ENCODE measurements around the gene PHYHD1. TPM values are rescaled to one million over a fixed set of nuclear protein-coding genes. Genes with fewer than 3 reads are reported as not detected.
A peak's percentile ranks its signal among the peaks of the same experiment; 100 is the strongest.
"Not testable (repeated sequence)": the region's sequence is repeated elsewhere in the genome, so short reads cannot be mapped to it uniquely, and the experiment has no call there.

The PHYHD1 gene
- total RNA-seq, 1 experiment from 2014 or later, result not detected

DNA sequence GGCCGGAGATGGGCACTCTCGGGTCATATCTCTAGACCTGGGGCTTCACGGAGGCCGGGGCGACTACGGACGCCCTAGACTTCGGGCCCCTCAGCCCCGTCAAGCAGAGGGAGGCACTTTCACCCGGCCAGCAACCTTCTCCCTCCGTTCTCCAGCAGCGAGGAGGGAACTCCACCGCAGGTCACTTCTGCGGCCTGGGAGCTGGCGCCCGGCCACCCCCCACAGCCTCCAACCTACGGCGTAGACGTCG lies 26.4 kb downstream of the PHYHD1 start:
- BruUV-seq (replicated peaks), result no TSS peak
- ChIA-PET CTCF (no interaction called here), POLR2A (no interaction called here)
- no peak for DNase-seq (ENCODE audit: low read depth, low spot score)
- Histone ChIP-seq H3K36me3 (ENCODE audit: control insufficient read depth, insufficient read depth, low read length) (no peaks in the 10 kb centered on the region), H3K9me3 (ENCODE audit: control insufficient read depth, insufficient read depth, low read depth, low read length) (no peaks in the 10 kb centered on the region), H3K27me3 (ENCODE audit: control insufficient read depth, insufficient read depth, low read length) (no peaks in the 10 kb centered on the region), H3K4me3 (ENCODE audit: low read depth in 2 of 2, low read length in 2 of 2) (peak overlapping the region; percentile 87 to 91), H3K27ac (ENCODE audit: low read length) (peak overlapping the region; percentile 82), H3K4me1 (ENCODE audit: control insufficient read depth, insufficient read depth, low read length) (peaks cover 3% of the 10 kb centered on the region)
- in situ Hi-C loops (cut with HindIII; ENCODE audit: low pct_unique_long_range_greater_than_20kb, low sequenced_read_pairs), result no loop called here
- no peak for TF ChIP-seq SIN3A (IDR thresholded peaks at IDR 0.05; ENCODE audit: borderline replicate concordance, insufficient read depth, low read depth, low read length)
- TF ChIP-seq, protein P1, sequence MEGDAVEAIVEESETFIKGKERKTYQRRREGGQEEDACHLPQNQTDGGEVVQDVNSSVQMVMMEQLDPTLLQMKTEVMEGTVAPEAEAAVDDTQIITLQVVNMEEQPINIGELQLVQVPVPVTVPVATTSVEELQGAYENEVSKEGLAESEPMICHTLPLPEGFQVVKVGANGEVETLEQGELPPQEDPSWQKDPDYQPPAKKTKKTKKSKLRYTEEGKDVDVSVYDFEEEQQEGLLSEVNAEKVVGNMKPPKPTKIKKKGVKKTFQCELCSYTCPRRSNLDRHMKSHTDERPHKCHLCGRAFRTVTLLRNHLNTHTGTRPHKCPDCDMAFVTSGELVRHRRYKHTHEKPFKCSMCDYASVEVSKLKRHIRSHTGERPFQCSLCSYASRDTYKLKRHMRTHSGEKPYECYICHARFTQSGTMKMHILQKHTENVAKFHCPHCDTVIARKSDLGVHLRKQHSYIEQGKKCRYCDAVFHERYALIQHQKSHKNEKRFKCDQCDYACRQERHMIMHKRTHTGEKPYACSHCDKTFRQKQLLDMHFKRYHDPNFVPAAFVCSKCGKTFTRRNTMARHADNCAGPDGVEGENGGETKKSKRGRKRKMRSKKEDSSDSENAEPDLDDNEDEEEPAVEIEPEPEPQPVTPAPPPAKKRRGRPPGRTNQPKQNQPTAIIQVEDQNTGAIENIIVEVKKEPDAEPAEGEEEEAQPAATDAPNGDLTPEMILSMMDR (IDR thresholded peaks at IDR 0.05), result no peak
- TF ChIP-seq, protein P2, sequence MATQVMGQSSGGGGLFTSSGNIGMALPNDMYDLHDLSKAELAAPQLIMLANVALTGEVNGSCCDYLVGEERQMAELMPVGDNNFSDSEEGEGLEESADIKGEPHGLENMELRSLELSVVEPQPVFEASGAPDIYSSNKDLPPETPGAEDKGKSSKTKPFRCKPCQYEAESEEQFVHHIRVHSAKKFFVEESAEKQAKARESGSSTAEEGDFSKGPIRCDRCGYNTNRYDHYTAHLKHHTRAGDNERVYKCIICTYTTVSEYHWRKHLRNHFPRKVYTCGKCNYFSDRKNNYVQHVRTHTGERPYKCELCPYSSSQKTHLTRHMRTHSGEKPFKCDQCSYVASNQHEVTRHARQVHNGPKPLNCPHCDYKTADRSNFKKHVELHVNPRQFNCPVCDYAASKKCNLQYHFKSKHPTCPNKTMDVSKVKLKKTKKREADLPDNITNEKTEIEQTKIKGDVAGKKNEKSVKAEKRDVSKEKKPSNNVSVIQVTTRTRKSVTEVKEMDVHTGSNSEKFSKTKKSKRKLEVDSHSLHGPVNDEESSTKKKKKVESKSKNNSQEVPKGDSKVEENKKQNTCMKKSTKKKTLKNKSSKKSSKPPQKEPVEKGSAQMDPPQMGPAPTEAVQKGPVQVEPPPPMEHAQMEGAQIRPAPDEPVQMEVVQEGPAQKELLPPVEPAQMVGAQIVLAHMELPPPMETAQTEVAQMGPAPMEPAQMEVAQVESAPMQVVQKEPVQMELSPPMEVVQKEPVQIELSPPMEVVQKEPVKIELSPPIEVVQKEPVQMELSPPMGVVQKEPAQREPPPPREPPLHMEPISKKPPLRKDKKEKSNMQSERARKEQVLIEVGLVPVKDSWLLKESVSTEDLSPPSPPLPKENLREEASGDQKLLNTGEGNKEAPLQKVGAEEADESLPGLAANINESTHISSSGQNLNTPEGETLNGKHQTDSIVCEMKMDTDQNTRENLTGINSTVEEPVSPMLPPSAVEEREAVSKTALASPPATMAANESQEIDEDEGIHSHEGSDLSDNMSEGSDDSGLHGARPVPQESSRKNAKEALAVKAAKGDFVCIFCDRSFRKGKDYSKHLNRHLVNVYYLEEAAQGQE (IDR thresholded peaks at IDR 0.05; ENCODE audit: insufficient read depth in 1 of 2, low read depth in 2 of 2, low read length in 1 of 2), result no peak
- TF ChIP-seq TCF7L2 (IDR thresholded peaks at IDR 0.05; ENCODE audit: low read depth, low read length), result no peak
- TF ChIP-seq POLR2AphosphoS5 (IDR thresholded peaks at IDR 0.05; ENCODE audit: low read depth, low read length), result no peak
- peak; percentile 65; the same call in 1 of the 2 replicates for ATAC-seq
- intact Hi-C loops (cut with micrococcal nuclease; ENCODE audit: unreplicated experiment), result no loop called here

DNA sequence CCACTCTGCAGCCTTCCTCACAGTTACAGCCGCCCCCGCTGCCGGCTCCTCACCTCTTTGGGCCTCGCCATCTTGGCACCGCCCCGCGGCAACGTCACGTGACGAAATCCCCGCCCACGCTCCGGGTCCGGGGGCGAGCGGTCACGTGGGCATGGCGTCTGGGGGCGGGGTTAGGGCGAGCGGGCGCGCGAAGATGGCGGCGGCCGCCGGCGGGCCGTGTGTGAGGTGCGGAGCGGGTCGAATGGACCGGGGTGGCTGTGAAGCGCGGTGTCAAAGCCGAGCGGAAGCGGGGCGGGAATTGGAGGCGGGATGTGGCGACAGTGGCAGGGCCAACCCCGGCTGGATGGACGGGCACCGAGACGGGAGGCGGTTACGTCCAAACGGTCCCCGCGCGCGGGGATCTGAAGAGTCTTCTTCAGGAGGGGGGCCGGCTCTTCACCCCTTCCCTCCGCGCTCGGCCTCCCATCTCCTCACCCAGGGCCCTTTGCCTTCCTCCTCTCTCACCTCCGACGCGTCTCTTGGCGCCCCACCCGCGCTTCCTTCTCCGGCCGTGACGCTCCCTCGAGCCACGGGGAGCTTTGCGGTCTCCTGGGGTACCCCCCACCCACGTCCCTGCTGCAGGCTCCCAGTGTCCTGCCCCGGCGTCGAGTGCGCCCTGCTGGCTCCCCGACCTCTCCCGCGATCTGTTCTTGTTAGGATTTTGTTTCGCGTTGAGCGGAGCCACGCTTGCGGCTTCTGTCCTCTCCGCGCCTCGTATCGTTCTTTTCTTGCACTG lies 26.9 kb downstream of the PHYHD1 start, which contains the start of the genes DOLK and NUP188:
DOLK (minus strand) TSS at position 77 of the 775 bp plus-strand sequence. CDS start 300 bp downstream, outside the sequence.
NUP188 (plus strand) TSS at position 173 of the 775 bp plus-strand sequence; CDS start at position 194, 21 bp downstream.
- Histone ChIP-seq H3K4me3 (ENCODE audit: low read depth in 2 of 2, low read length in 2 of 2) (peak within 1 kb of the TSS; percentile 87 to 91), H3K27ac (ENCODE audit: low read length) (peak within 1 kb of the TSS; percentile 82), H3K9me3 (ENCODE audit: control insufficient read depth, insufficient read depth, low read depth, low read length) (no peaks in the 10 kb centered on the region), H3K36me3 (ENCODE audit: control insufficient read depth, insufficient read depth, low read length) (no peaks in the 10 kb centered on the region), H3K27me3 (ENCODE audit: control insufficient read depth, insufficient read depth, low read length) (no peaks in the 10 kb centered on the region), H3K4me1 (ENCODE audit: control insufficient read depth, insufficient read depth, low read length) (peaks cover 3% of the 10 kb centered on the region)
- ChIA-PET POLR2A (interaction anchor here (0.7 kb wide), 1 partner anchor 27 kb away, joined by 8 read pairs; no protein-coding TSS in a partner anchor), CTCF (interaction anchor here (0.7 kb wide), 1 partner anchor 101 kb away, joined by 5 read pairs; no protein-coding TSS in a partner anchor)
- TF ChIP-seq POLR2AphosphoS5 (IDR thresholded peaks at IDR 0.05; ENCODE audit: low read depth, low read length) (peak; percentile 82), SIN3A (IDR thresholded peaks at IDR 0.05; ENCODE audit: borderline replicate concordance, insufficient read depth, low read depth, low read length) (0 out of 2 replicates have a peak, but pooled peaks have one; percentile 55)
- TF ChIP-seq, protein P1 (IDR thresholded peaks at IDR 0.05), result no peak
- TF ChIP-seq, protein P2 (IDR thresholded peaks at IDR 0.05; ENCODE audit: insufficient read depth in 1 of 2, low read depth in 2 of 2, low read length in 1 of 2), result no peak
- DNase-seq (ENCODE audit: low read depth, low spot score) (no peak), ATAC-seq (peak; percentile 92)
- intact Hi-C loops (cut with micrococcal nuclease; ENCODE audit: unreplicated experiment) (no loop called here), in situ Hi-C loops (cut with HindIII; ENCODE audit: low pct_unique_long_range_greater_than_20kb, low sequenced_read_pairs) (no loop called here)
- TSS peak; percentile 86 for BruUV-seq (replicated peaks)

DNA sequence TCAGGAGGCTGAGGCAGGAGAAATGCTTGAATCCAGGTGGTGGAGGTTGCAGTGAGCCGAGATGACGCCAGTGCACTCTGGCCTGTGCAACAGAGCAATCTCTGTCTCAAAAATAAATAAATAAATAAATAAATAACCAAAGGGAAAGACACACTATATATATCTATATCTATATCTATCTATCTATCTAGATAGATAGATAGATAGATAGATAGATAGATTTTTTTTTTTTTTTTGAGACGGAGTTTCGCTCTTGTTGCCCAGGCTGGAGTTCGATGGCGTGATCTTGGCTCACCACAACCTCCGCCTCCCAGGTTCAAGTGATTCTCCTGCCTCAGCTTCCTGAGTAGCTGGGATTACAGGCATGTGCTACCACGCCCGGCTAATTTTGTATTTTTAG lies 40.6 kb downstream of the PHYHD1 start:
- not testable (repeated sequence) for H3K27ac ChIP-seq (ENCODE audit: low read length)

More for the DNA sequence above, 40.6 kb downstream of the PHYHD1 start:
- H3K9me3 ChIP-seq (ENCODE audit: control insufficient read depth, insufficient read depth, low read depth, low read length); H3K27me3 ChIP-seq (ENCODE audit: control insufficient read depth, insufficient read depth, low read length); ATAC-seq; intact Hi-C loops (cut with micrococcal nuclease; ENCODE audit: unreplicated experiment); in situ Hi-C loops (cut with HindIII; ENCODE audit: low pct_unique_long_range_greater_than_20kb, low sequenced_read_pairs); H3K4me3 ChIP-seq (ENCODE audit: low read depth in 2 of 2, low read length in 2 of 2); BruUV-seq (replicated peaks); DNase-seq (ENCODE audit: low read depth, low spot score); H3K4me1 ChIP-seq (ENCODE audit: control insufficient read depth, insufficient read depth, low read length); POLR2A ChIA-PET; CTCF ChIA-PET: not testable (repeated sequence)
- H3K36me3 ChIP-seq (ENCODE audit: control insufficient read depth, insufficient read depth, low read length), result peaks cover 20% of the 10 kb centered on the region
